ENCODE results near the gene LAMA3. TPM values are rescaled to one million over a fixed set of nuclear protein-coding genes. Genes with fewer than 3 reads are reported as not detected.

The LAMA3 gene
- total and polyA plus RNA-seq, 2 donors (not counting 3 experiments of a cell fraction or from before 2014, with no cell fraction given) = 2.6 to 12.3 TPM

- dilution Hi-C loops (cut with MboI; ENCODE audit: extremely low pct_ligation_motif_present, low sequenced_read_pairs) = no loop called here
- Histone ChIP-seq H3K27ac (ENCODE audit: insufficient read depth, low read depth, low read length) (no peak overlapping the region), H3K4me3 (replicated peaks in 1 of 3; ENCODE audit: insufficient read depth in 1 of 3, low read depth in 1 of 3, low read length in 3 of 3) (no peak overlapping the region), H3K9me1 (replicated peaks; ENCODE audit: control insufficient read depth, extremely low read depth, insufficient read depth, low read length) (no peaks in the 10 kb centered on the region), H3K9ac (replicated peaks; ENCODE audit: extremely low read depth, insufficient read depth, low read length) (no peak overlapping the region), H3K4me2 (ENCODE audit: insufficient read depth, low read length) (no peak overlapping the region), H3K9me3 (replicated peaks; ENCODE audit: control insufficient read depth, insufficient read depth, low read length) (no peaks in the 10 kb centered on the region), H3K79me2 (ENCODE audit: control insufficient read depth, insufficient read depth, low read length) (no peaks in the 10 kb centered on the region), H4K20me1 (replicated peaks; ENCODE audit: control insufficient read depth, extremely low read depth, insufficient read depth, low read length) (no peaks in the 10 kb centered on the region), H3K27me3 (ENCODE audit: control insufficient read depth in 2 of 2, insufficient read depth in 2 of 2, low read length in 2 of 2) (no peaks in the 10 kb centered on the region), H2AFZ (ENCODE audit: low read depth, low read length) (no peak overlapping the region), H3K4me1 (ENCODE audit: control insufficient read depth, extremely low read depth, insufficient read depth, low read length) (no peaks in the 10 kb centered on the region), H3K36me3 (ENCODE audit: control insufficient read depth in 2 of 2, extremely low read depth in 1 of 2, insufficient read depth in 2 of 2, low read length in 2 of 2) (no peaks in the 10 kb centered on the region)
- BruUV-seq (replicated peaks) = no TSS peak
- CTCF ChIA-PET = interaction anchor here (0.8 to 1.4 kb wide), 2 partner anchors 13 kb away, joined by 3 read pairs; no protein-coding TSS in a partner anchor
- DNase-seq (ENCODE audit: low read depth, low spot score) (no peak), FAIRE-seq (no peak)
- intact Hi-C loops (cut with micrococcal nuclease) = no loop called here
- no peak for TF ChIP-seq MYC (IDR thresholded peaks at IDR 0.05; ENCODE audit: low read depth, low read length)
- no peak for TF ChIP-seq POLR2AphosphoS5 (IDR thresholded peaks at IDR 0.05; ENCODE audit: insufficient read depth, low read depth, low read length)
- no peak for TF ChIP-seq MAX (IDR thresholded peaks at IDR 0.05; ENCODE audit: insufficient read depth, insufficient read length)
- TF ChIP-seq POLR2A (IDR thresholded peaks at IDR 0.05; ENCODE audit: low read depth, low read length) = no peak
- TF ChIP-seq JUN (IDR thresholded peaks at IDR 0.05; ENCODE audit: borderline replicate concordance, insufficient read depth, insufficient read length, low read depth) = no peak
- no peak for TF ChIP-seq CTCF (IDR thresholded peaks at IDR 0.05; ENCODE audit: extremely low read depth in 1 of 2, insufficient read depth in 1 of 2, low read depth in 1 of 2, low read length in 2 of 2)
- TF ChIP-seq GATA2 (IDR thresholded peaks at IDR 0.05; ENCODE audit: insufficient read depth, insufficient read length, low read depth, low read length) = no peak
- no peak for TF ChIP-seq FOS (IDR thresholded peaks at IDR 0.05; ENCODE audit: borderline replicate concordance, insufficient read depth, low read length)
- no peak for TF ChIP-seq EZH2 (IDR thresholded peaks at IDR 0.05; ENCODE audit: borderline replicate concordance, low read depth, low read length, severe bottlenecking)
- POLR2A ChIA-PET = no interaction called here
Observed at GRCh38 chr18:23945416-23946079, 256.3 kb downstream of the LAMA3 start.

Measured in endothelial cell of umbilical vein (primary cell).